ENCODE data around the gene KIF26A.

KIF26A gene

DNA sequence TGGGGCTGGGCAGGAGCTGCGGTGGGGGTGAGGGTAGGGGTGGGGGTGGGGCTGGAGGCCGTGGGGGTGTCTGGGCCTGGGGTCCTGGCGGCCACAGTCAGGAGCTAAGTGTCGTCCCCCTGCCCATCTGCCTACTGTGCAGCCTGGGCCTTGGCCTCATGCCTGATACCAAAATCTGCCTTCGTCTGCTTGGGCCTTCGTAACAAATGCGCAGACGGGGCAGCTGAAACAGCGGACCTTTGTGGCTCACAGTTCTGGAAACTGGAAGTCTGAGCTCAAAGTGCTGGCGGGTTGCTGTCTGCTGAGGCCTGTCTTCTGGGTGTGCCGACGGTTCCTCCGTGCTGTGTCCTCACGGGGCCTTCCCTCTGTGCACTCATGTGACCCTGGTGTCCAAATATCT, 61.7 kb downstream of the KIF26A start:
- Histone ChIP-seq H3K4me3 (ENCODE audit: low read length in 2 of 2) (no peak overlapping the region), H3K27me3 (ENCODE audit: control insufficient read depth in 1 of 2, insufficient read depth in 2 of 2, low read length in 2 of 2) (no peaks in the 10 kb centered on the region), H3K9me3 (ENCODE audit: control insufficient read depth in 2 of 2, low read length in 2 of 2) (no peaks in the 10 kb centered on the region), H3K9ac (ENCODE audit: low read length in 2 of 2) (no peak overlapping the region), H3K36me3 (ENCODE audit: control insufficient read depth in 2 of 2, insufficient read depth in 2 of 2, low read length in 2 of 2) (no peaks in the 10 kb centered on the region), H3K27ac (ENCODE audit: low read length) (no peak overlapping the region), H3K4me1 (ENCODE audit: control insufficient read depth, insufficient read depth, low read length) (no peaks in the 10 kb centered on the region)

DNA sequence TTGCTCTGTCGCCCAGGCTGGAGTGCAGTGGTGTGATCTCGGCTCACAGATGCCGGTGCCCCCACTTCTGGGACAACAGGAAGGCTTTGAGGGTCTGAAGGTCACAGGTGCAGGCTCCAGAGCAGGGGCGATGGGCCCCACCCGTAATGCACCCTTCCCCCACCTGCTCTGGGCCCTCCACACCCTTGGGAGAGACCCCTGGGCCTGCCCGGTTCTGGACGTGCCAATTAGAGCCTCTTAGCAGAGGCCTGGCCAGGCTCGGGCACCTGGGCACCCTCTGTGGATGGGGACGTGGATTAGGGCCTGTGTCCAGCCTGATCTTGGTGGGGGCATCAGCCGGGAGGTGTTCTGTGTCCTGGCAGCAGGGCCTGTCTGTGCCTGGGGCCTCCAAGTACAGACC, 62.2 kb downstream of the KIF26A start:
- Histone ChIP-seq H3K9me3 (ENCODE audit: control insufficient read depth in 2 of 2, low read length in 2 of 2) (no peaks in the 10 kb centered on the region), H3K9ac (ENCODE audit: low read length in 2 of 2) (no peak overlapping the region), H3K4me3 (ENCODE audit: low read length in 2 of 2) (no peak overlapping the region), H3K27ac (ENCODE audit: low read length) (no peak overlapping the region), H3K36me3 (ENCODE audit: control insufficient read depth in 2 of 2, insufficient read depth in 2 of 2, low read length in 2 of 2) (no peaks in the 10 kb centered on the region), H3K27me3 (ENCODE audit: control insufficient read depth in 1 of 2, insufficient read depth in 2 of 2, low read length in 2 of 2) (no peaks in the 10 kb centered on the region), H3K4me1 (ENCODE audit: control insufficient read depth, insufficient read depth, low read length) (no peaks in the 10 kb centered on the region)

DNA sequence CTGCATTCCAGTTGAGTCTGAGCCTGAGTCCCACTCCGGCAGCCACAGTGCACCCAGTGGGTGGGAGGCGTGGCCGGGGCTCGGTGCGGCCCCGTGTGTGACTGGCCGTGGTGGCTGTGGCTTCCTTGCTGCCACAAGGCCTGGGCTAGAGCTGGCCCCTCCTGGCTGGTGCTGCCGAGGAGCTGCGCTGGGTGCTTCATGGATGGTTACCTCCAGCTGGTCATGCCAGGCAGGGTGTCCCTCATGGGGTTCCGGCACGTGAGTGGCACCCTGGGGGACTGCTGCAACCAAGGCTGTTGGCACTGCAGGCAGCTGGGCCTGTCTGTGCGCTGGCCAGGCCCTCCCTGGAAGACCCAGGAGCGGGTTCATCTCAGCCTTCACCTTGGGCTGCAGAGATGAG, 62.7 kb downstream of the KIF26A start:
- H3K27ac ChIP-seq (ENCODE audit: low read length), result no peak overlapping the region
- no peaks in the 10 kb centered on the region for H3K4me1 ChIP-seq (ENCODE audit: control insufficient read depth, insufficient read depth, low read length)
- H3K36me3 ChIP-seq (ENCODE audit: control insufficient read depth in 2 of 2, insufficient read depth in 2 of 2, low read length in 2 of 2), result no peaks in the 10 kb centered on the region
- H3K4me3 ChIP-seq (ENCODE audit: low read length in 2 of 2), result no peak overlapping the region
- H3K9ac ChIP-seq (ENCODE audit: low read length in 2 of 2), result no peak overlapping the region
- H3K9me3 ChIP-seq (ENCODE audit: control insufficient read depth in 2 of 2, low read length in 2 of 2), result no peaks in the 10 kb centered on the region
- no peaks in the 10 kb centered on the region for H3K27me3 ChIP-seq (ENCODE audit: control insufficient read depth in 1 of 2, insufficient read depth in 2 of 2, low read length in 2 of 2)

DNA sequence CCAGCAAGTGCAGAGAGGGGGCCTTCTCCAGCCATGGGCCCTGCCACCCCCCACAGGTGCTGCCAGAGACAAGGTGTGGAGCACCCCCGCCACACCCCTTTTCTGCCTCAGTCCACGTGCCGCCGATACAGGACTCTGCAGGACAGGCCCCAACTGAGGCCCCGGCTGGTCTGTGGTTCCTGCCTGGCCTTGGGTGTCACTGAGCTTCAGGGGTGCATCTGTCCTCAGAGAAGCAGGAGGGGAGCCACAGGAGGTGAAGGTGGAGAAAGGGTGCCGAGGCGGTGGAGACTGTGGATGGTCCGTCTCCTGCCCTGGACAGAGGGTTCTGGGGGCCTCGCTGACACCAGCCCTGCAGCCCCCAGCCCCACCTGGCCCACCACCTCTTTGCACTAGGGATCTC, 63.1 kb downstream of the KIF26A start:
- Histone ChIP-seq H3K9ac (ENCODE audit: low read length in 2 of 2) (no peak overlapping the region), H3K4me1 (ENCODE audit: control insufficient read depth, insufficient read depth, low read length) (no peaks in the 10 kb centered on the region), H3K27ac (ENCODE audit: low read length) (no peak overlapping the region), H3K4me3 (ENCODE audit: low read length in 2 of 2) (no peak overlapping the region), H3K9me3 (ENCODE audit: control insufficient read depth in 2 of 2, low read length in 2 of 2) (no peaks in the 10 kb centered on the region), H3K27me3 (ENCODE audit: control insufficient read depth in 1 of 2, insufficient read depth in 2 of 2, low read length in 2 of 2) (no peaks in the 10 kb centered on the region), H3K36me3 (ENCODE audit: control insufficient read depth in 2 of 2, insufficient read depth in 2 of 2, low read length in 2 of 2) (no peaks in the 10 kb centered on the region)

DNA sequence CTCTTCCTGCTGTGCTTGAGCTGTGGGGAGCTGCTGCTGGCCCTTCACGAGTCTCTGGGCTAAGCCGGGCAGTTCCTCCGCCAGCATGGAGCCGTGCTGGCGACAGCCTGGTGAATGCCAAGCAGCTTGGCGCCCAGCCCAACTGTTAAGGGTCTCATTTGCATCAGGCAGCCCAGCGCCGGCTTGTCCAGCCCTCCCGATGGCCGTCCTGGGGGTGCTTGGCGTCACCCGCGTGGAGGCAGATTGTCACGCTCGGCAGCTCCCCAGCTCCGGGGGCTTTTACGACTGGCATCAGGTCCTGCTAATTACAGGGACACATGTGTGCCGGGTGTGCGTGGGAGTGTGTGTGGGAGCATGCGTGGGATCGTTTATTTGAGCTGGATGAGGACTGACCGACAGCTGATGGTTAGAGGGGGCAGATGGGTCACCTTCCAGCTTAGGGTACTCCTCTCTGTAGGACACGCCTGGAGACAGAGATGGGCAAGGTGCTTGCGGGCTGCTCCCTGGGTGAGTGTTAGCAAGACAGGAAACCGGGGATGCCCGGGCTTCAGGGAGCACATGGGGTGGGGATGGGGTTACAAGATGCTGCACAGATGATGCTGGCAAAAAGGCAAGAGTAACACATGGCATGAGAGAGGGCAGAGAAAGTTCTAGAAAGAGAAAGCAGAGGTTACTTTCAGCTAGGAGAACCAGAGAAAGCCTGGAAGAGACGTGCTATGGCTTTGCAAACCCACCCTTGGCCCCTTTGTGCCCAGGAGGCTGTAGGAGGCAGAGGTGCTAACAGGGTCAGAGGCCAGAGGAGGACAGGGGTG, 64.1 kb downstream of the KIF26A start:
- Histone ChIP-seq H3K27ac (ENCODE audit: low read length) (no peak overlapping the region), H3K27me3 (ENCODE audit: control insufficient read depth in 1 of 2, insufficient read depth in 2 of 2, low read length in 2 of 2) (peaks cover 0 to 2% of the 10 kb centered on the region in 2 donors), H3K9ac (ENCODE audit: low read length in 2 of 2) (no peak overlapping the region), H3K36me3 (ENCODE audit: control insufficient read depth in 2 of 2, insufficient read depth in 2 of 2, low read length in 2 of 2) (no peaks in the 10 kb centered on the region), H3K9me3 (ENCODE audit: control insufficient read depth in 2 of 2, low read length in 2 of 2) (no peaks in the 10 kb centered on the region), H3K4me1 (ENCODE audit: control insufficient read depth, insufficient read depth, low read length) (no peaks in the 10 kb centered on the region), H3K4me3 (ENCODE audit: low read length in 2 of 2) (no peak overlapping the region)

DNA sequence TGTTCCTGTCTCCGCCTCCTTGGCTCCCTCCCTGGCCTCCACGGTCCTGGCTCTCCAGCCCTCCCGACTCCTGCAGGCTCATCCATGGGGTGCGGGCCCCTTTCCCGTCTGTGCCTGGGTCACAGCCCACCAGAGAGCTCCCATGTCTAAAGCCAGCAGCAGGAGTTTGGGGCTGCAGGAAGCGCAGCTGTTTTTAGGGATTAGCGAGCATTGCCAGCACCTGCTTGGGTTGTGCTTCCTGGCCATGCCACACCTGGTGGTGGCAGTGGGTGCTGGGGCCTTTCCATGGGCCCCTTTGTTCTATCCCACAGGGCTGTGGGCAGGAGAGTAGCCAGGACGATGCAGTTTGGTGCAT, 64.7 kb downstream of the KIF26A start:
- Histone ChIP-seq H3K27ac (ENCODE audit: low read length) (no peak overlapping the region), H3K4me1 (ENCODE audit: control insufficient read depth, insufficient read depth, low read length) (no peaks in the 10 kb centered on the region), H3K9ac (ENCODE audit: low read length in 2 of 2) (no peak overlapping the region), H3K27me3 (ENCODE audit: control insufficient read depth in 1 of 2, insufficient read depth in 2 of 2, low read length in 2 of 2) (peaks cover 0 to 2% of the 10 kb centered on the region in 2 donors), H3K4me3 (ENCODE audit: low read length in 2 of 2) (no peak overlapping the region), H3K9me3 (ENCODE audit: control insufficient read depth in 2 of 2, low read length in 2 of 2) (no peaks in the 10 kb centered on the region), H3K36me3 (ENCODE audit: control insufficient read depth in 2 of 2, insufficient read depth in 2 of 2, low read length in 2 of 2) (no peaks in the 10 kb centered on the region)

DNA sequence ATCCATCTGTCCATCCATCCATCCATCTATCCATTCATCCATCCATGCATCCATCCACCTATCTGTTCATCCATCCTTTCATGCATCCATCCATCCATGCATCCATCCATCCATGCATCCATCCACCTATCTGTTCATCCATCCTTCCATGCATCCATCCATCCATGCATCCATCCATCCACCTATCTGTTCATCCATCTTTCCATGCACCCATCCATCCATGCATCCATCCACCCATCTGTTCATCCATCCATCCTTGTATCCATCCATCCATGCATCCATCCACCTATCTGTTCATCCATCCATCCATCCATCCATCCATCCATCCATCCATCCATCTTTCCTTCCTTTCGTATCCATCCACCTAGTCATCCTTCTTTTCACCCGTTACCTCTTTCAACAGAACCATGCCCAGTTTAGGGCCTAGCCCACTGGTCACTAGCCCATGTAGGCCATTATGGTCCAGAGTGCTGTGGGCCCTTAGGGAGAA, 66.3 kb downstream of the KIF26A start:
- Histone ChIP-seq H3K27ac (ENCODE audit: low read length) (no peak overlapping the region), H3K27me3 (ENCODE audit: control insufficient read depth in 1 of 2, insufficient read depth in 2 of 2, low read length in 2 of 2) (peaks cover 0 to 2% of the 10 kb centered on the region in 2 donors), H3K4me1 (ENCODE audit: control insufficient read depth, insufficient read depth, low read length) (no peaks in the 10 kb centered on the region), H3K4me3 (ENCODE audit: low read length in 2 of 2) (no peak overlapping the region), H3K9ac (ENCODE audit: low read length in 2 of 2) (no peak overlapping the region), H3K9me3 (ENCODE audit: control insufficient read depth in 2 of 2, low read length in 2 of 2) (no peaks in the 10 kb centered on the region), H3K36me3 (ENCODE audit: control insufficient read depth in 2 of 2, insufficient read depth in 2 of 2, low read length in 2 of 2) (no peaks in the 10 kb centered on the region)

DNA sequence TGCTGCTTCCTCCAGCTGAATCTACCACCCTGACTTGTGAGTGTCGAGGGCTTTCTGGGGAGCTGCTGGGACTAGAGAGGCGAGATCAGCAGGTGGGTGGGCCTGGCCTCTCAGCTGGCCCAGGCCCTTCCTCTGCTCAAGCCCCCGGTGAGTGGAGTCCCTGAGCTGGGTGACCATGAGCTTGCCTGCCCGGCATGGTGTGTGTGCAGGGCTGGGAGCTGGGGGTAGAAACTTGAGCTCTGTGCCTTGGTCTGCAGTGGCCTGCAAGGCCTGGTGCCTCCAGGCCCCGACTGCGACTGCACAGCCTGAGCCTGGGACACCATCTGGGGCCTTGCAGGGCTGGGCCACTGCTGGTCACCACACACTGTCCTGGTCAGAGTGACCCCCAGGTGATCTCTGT, 67.4 kb downstream of the KIF26A start:
- Histone ChIP-seq H3K4me1 (ENCODE audit: control insufficient read depth, insufficient read depth, low read length) (no peaks in the 10 kb centered on the region), H3K9ac (ENCODE audit: low read length in 2 of 2) (no peak overlapping the region), H3K27me3 (ENCODE audit: control insufficient read depth in 1 of 2, insufficient read depth in 2 of 2, low read length in 2 of 2) (peaks cover 2 to 3% of the 10 kb centered on the region in 2 donors), H3K4me3 (ENCODE audit: low read length in 2 of 2) (no peak overlapping the region), H3K36me3 (ENCODE audit: control insufficient read depth in 2 of 2, insufficient read depth in 2 of 2, low read length in 2 of 2) (no peaks in the 10 kb centered on the region), H3K27ac (ENCODE audit: low read length) (no peak overlapping the region), H3K9me3 (ENCODE audit: control insufficient read depth in 2 of 2, low read length in 2 of 2) (no peaks in the 10 kb centered on the region)

DNA sequence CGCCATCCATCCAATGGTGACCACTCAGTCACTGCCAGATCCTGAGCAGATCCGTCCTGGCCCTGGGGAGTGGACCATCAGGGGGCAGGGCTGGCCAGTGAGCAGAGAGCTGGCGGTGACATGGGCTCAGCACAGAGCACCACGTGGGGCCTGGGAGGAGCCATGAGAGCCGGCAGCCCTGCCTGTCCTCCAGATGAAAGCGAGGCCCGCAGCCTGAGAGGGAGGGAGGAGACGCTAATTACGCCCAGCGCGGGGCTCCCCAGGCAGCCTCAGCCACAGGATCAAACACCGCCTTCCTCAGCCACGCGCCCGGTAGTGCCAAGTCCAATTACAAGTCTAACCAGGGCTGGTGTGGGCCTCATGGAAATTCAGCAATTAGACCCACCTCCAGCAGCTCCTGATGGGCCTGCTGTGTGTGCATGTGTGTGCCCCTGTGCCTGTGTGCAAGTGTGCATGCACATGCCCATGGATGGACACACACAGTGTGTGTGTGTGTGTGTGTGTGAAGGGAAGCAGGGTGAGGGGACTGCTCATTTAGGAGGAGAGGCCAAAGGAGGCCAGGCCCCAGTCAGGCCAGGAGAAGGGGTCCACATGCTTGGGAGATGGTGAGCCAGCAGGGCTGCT, 68.0 kb downstream of the KIF26A start:
- H3K27ac ChIP-seq (ENCODE audit: low read length), result no peak overlapping the region
- no peak overlapping the region for H3K4me3 ChIP-seq (ENCODE audit: low read length in 2 of 2)
- H3K4me1 ChIP-seq (ENCODE audit: control insufficient read depth, insufficient read depth, low read length), result no peaks in the 10 kb centered on the region
- no peaks in the 10 kb centered on the region for H3K36me3 ChIP-seq (ENCODE audit: control insufficient read depth in 2 of 2, insufficient read depth in 2 of 2, low read length in 2 of 2)
- peaks cover 2 to 3% of the 10 kb centered on the region in 2 donors for H3K27me3 ChIP-seq (ENCODE audit: control insufficient read depth in 1 of 2, insufficient read depth in 2 of 2, low read length in 2 of 2)
- H3K9ac ChIP-seq (ENCODE audit: low read length in 2 of 2), result no peak overlapping the region
- H3K9me3 ChIP-seq (ENCODE audit: control insufficient read depth in 2 of 2, low read length in 2 of 2), result no peaks in the 10 kb centered on the region

DNA sequence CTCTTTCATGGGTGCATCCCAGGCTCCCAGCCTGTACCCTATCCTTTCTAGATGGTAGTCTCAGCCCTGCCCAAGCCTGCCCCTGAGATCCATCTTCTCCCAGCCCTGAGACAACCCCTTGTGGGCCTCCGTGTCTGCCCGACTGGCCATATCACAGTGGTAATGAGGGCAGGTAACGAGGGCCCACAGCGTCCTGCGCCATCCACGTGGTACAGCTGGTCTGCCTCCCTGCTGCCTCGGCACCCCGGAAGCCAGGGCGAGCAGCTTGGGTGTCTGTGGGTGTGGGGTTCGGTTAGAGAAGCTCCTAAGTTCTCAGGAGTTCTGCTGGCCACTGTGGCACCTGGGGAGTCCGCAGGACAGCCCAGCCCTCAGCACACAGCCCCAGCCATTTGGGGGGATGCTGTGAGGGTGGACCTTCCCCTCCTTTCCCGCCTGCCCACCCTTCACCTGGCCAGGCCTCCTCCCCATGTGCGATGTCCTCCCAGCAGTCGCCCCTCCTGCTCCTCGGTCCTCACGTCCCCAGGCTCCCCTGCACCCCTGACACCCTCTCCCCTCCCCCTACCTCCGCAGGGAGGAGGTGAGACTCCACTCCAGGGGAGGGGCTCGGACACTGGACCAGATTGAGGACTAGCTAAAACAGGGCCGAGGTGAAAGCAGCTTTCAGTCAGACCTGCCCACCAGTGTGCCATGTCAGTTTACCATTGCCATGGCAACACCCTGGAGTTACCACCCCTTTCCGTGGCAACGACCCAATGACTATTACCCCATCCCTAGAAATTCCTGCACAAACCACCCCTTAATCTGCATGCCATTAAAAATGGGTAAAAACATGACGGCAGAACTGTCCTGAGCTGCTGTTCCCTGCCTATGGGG, 69.0 kb downstream of the KIF26A start:
- H3K9me3 ChIP-seq (ENCODE audit: control insufficient read depth in 2 of 2, low read length in 2 of 2), result no peaks in the 10 kb centered on the region
- no peak overlapping the region for H3K27ac ChIP-seq (ENCODE audit: low read length)
- no peak overlapping the region for H3K4me3 ChIP-seq (ENCODE audit: low read length in 2 of 2)
- no peaks in the 10 kb centered on the region for H3K36me3 ChIP-seq (ENCODE audit: control insufficient read depth in 2 of 2, insufficient read depth in 2 of 2, low read length in 2 of 2)
- H3K4me1 ChIP-seq (ENCODE audit: control insufficient read depth, insufficient read depth, low read length), result no peaks in the 10 kb centered on the region
- H3K27me3 ChIP-seq (ENCODE audit: control insufficient read depth in 1 of 2, insufficient read depth in 2 of 2, low read length in 2 of 2), result peaks cover 5 to 8% of the 10 kb centered on the region in 2 donors
- no peak overlapping the region for H3K9ac ChIP-seq (ENCODE audit: low read length in 2 of 2)
